Measurements from ENCODE around the gene PAX2. TPM values are rescaled to one million over a fixed set of nuclear protein-coding genes. Genes with fewer than 3 reads are reported as not detected.

The PAX2 gene
- total and polyA plus RNA-seq, 4 donors = not detected

- TF ChIP-seq CTCF (IDR thresholded peaks at IDR 0.05; ENCODE audit: low read depth, low read length, missing input control) = peak; percentile 84
- TF ChIP-seq RAD21 (IDR thresholded peaks at IDR 0.05) = peak; percentile 94
- no peak for TF ChIP-seq MAX (IDR thresholded peaks at IDR 0.05)
- no peak for TF ChIP-seq RXRA (IDR thresholded peaks at IDR 0.05)
Observed at GRCh38 chr10:100878291-100878910, 133.0 kb downstream of the PAX2 start (continued).

Other genes with a start within 250 kb of the PAX2 start
- 1 to 10 TPM; 1.3 to 5.9 TPM for gene SEC31B, start 225.7 kb upstream of the PAX2 start, total RNA-seq
- gene SEC31B, start 225.7 kb upstream of the PAX2 start, polyA plus RNA-seq = 1 to 10 TPM; 1.7 to 6.6 TPM
- 100 to 1,000 TPM in 1 of 2 donors, 10 to 100 TPM in 1; 72.4 to 142 TPM for gene NDUFB8, start 215.7 kb upstream of the PAX2 start, total RNA-seq
- gene NDUFB8, start 215.7 kb upstream of the PAX2 start, polyA plus RNA-seq = 100 to 1,000 TPM; 256 to 297 TPM
- gene HIF1AN, start 209.6 kb upstream of the PAX2 start, total RNA-seq = 10 to 100 TPM; 10.1 to 10.7 TPM
- gene HIF1AN, start 209.6 kb upstream of the PAX2 start, polyA plus RNA-seq = 1 to 10 TPM; 4.6 to 4.8 TPM
- gene SLF2, start 167.4 kb downstream of the PAX2 start, total RNA-seq = 10 to 100 TPM; 17.6 to 18.8 TPM
- gene SLF2, start 167.4 kb downstream of the PAX2 start, polyA plus RNA-seq = 1 to 10 TPM; 4.0 to 6.6 TPM
- gene SEMA4G, start 223.9 kb downstream of the PAX2 start, total RNA-seq = 10 to 100 TPM; 13.9 to 20.7 TPM
- gene SEMA4G, start 223.9 kb downstream of the PAX2 start, polyA plus RNA-seq = 10 to 100 TPM; 39.7 to 56.0 TPM
- gene MRPL43, start 241.9 kb downstream of the PAX2 start, total RNA-seq = 10 to 100 TPM; 30.5 to 53.3 TPM
- 10 to 100 TPM; 62.4 to 76.0 TPM for gene MRPL43, start 241.9 kb downstream of the PAX2 start, polyA plus RNA-seq
- 1 to 10 TPM; 4.1 to 4.8 TPM for gene TWNK, start 242.0 kb downstream of the PAX2 start, total RNA-seq
- gene TWNK, start 242.0 kb downstream of the PAX2 start, polyA plus RNA-seq = 1 to 10 TPM; 1.6 to 6.2 TPM

Data from liver (tissue), 5 donors.